Prostate gland (tissue), 2 donors: Measurements from ENCODE around the gene CCNI2.

Experiments used
- CTCF ChIP-seq, 4 experiments: fragments of 200-600 bp in 2 of 4; fragments of 450-650 bp in 2 of 4; sonication (generic) in 2 of 4; IDR thresholded peaks; 1 replicate in 3 of 4; 2 replicates in 1 of 4; pipeline ENCODE4 v1.5.1; 2016 to 2019; ENCODE audit warnings: antibody characterized with exemption in 4 of 4, mild to moderate bottlenecking in 2 of 4, moderate library complexity in 2 of 4
- POLR2A ChIP-seq: fragments of 450-650 bp; IDR thresholded peaks from one replicate; pipeline ENCODE4 v1.6.1; 2016; ENCODE audit warnings: antibody characterized with exemption, mild to moderate bottlenecking

- TF ChIP-seq POLR2A, result no peak
- TF ChIP-seq CTCF (IDR thresholded peaks at IDR 0.05), result no peak
Measured at GRCh38 chr5:132751971-132752580, 4.8 kb downstream of the CCNI2 start.
